Neural progenitor cell (in vitro differentiated cells): ENCODE results near the gene APOBEC3G. TPM values are rescaled to one million over a fixed set of nuclear protein-coding genes. Genes with fewer than 3 reads are reported as not detected.

Experiments
- DNase-seq: peaks from one replicate; pipeline ENCODE4 v3.0.0-alpha.2; 2016; ENCODE audit warnings: low spot score
- H2AFZ ChIP-seq: fragments of 200-600 bp; sonication (generic); replicated peaks from 2 replicates; pipeline ENCODE4 v1.6.1; 2016; ENCODE audit warnings: antibody characterized with exemption
- H3F3A ChIP-seq: fragments of 200-600 bp; sonication (generic); 2 replicates; pipeline ENCODE4 v1.6.1; 2016; ENCODE audit warnings: antibody characterized with exemption, low read depth
- H3K27ac ChIP-seq: fragments of 200-600 bp; sonication (generic); 2 replicates; pipeline ENCODE4 v1.5.1; 2016; ENCODE audit warnings: mild to moderate bottlenecking
- H3K27me3 ChIP-seq: fragments of 200-600 bp; sonication (generic); 2 replicates; pipeline ENCODE4 v1.6.1; 2016; ENCODE audit warnings: mild to moderate bottlenecking, moderate library complexity
- H3K36me3 ChIP-seq: fragments of 200-600 bp; sonication (generic); 2 replicates; pipeline ENCODE4 v1.5.1; 2016
- H3K4me1 ChIP-seq: fragments of 200-600 bp; sonication (generic); 2 replicates; pipeline ENCODE4 v1.6.1; 2016; ENCODE audit warnings: mixed run types
- H3K4me2 ChIP-seq: fragments of 200-600 bp; sonication (generic); 2 replicates; pipeline ENCODE4 v1.6.1; 2016
- H3K4me3 ChIP-seq: fragments of 200-600 bp; sonication (generic); 2 replicates; pipeline ENCODE4 v1.5.1; 2016
- H3K79me2 ChIP-seq: fragments of 200-600 bp; sonication (generic); 2 replicates; pipeline ENCODE4 v1.6.1; 2016; ENCODE audit warnings: low read depth
- H3K9ac ChIP-seq: fragments of 200-600 bp; sonication (generic); 2 replicates; pipeline ENCODE4 v1.6.1; 2016
- H3K9me3 ChIP-seq: fragments of 200-600 bp; sonication (generic); 2 replicates; pipeline ENCODE4 v1.5.1; 2016; ENCODE audit warnings: low read depth
- H4K20me1 ChIP-seq: fragments of 200-600 bp; sonication (generic); 2 replicates; pipeline ENCODE4 v1.6.1; 2016; ENCODE audit warnings: low read depth
- H3K27ac Mint-ChIP-seq: 3 replicates; pipeline ENCODE4 v1.8.0; 2021; ENCODE audit warnings: mixed read lengths
- H3K27me3 Mint-ChIP-seq: 2 replicates; pipeline ENCODE4 v1.8.0; 2022; ENCODE audit warnings: low read depth, mild to moderate bottlenecking, inconsistent platforms, moderate library complexity, mixed read lengths; ENCODE audit not compliant: insufficient read depth
- H3K36me3 Mint-ChIP-seq: 3 replicates; pipeline ENCODE4 v1.8.0; 2021; ENCODE audit warnings: mixed read lengths
- H3K4me1 Mint-ChIP-seq: 3 replicates; pipeline ENCODE4 v1.8.0; 2021; ENCODE audit warnings: mixed read lengths
- H3K4me3 Mint-ChIP-seq: 3 replicates; pipeline ENCODE4 v1.8.0; 2021; ENCODE audit warnings: mild to moderate bottlenecking, moderate library complexity, mixed read lengths
- H3K9me3 Mint-ChIP-seq: 3 replicates; pipeline ENCODE4 v1.8.0; 2020; ENCODE audit warnings: mixed read lengths
- EZH2 ChIP-seq: fragments of 200-600 bp; sonication (generic); IDR thresholded peaks from 2 replicates; pipeline ENCODE4 v1.6.1; 2017; ENCODE audit warnings: antibody characterized with exemption, mild to moderate bottlenecking, moderate library complexity
- EZH2phosphoT487 ChIP-seq: fragments of 200-600 bp; sonication (generic); IDR thresholded peaks from 2 replicates; pipeline ENCODE4 v1.6.1; 2017; ENCODE audit warnings: antibody characterized with exemption
- total RNA-seq: library from RNA; depleted of rRNA; stranded (reverse); fragments of >200 nt; gene quantifications from 2 replicates; pipeline ENCODE4 v1.2.3, GENCODE V29; 2015; ENCODE audit warnings: low replicate concordance
- TF ChIP-seq, protein P1 (sequence below): fragments of 200-600 bp; sonication (generic); IDR thresholded peaks from 2 replicates; pipeline ENCODE4 v1.5.1; 2017; ENCODE audit warnings: antibody characterized with exemption, mild to moderate bottlenecking

The APOBEC3G gene
- total RNA-seq, 1 donor from 2014 or later = 0.30 TPM

DNA sequence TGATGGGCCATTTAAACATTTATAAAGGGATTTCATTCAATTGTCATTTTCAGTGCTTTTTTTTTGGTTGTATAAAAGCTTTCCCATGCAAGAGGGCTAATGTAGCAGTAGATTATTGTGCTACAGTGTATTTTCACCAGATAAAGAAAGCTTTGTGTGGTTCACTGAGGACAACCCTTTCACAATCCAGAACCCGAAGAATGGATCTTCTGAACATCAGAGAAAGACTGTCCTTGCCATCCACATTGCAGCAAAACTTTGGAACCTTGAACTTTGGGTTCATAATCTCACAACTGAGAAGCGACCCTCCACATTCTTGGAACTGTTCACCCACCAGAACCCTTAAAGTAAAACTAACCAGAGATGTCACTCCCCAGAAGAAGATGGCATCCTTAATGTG, 29.3 kb downstream of the APOBEC3G start:
- H3K4me2 ChIP-seq = no peak overlapping the region
- no peak overlapping the region for H3K9ac ChIP-seq
- no peak for TF ChIP-seq EZH2phosphoT487
- TF ChIP-seq, protein P1, sequence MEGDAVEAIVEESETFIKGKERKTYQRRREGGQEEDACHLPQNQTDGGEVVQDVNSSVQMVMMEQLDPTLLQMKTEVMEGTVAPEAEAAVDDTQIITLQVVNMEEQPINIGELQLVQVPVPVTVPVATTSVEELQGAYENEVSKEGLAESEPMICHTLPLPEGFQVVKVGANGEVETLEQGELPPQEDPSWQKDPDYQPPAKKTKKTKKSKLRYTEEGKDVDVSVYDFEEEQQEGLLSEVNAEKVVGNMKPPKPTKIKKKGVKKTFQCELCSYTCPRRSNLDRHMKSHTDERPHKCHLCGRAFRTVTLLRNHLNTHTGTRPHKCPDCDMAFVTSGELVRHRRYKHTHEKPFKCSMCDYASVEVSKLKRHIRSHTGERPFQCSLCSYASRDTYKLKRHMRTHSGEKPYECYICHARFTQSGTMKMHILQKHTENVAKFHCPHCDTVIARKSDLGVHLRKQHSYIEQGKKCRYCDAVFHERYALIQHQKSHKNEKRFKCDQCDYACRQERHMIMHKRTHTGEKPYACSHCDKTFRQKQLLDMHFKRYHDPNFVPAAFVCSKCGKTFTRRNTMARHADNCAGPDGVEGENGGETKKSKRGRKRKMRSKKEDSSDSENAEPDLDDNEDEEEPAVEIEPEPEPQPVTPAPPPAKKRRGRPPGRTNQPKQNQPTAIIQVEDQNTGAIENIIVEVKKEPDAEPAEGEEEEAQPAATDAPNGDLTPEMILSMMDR = no peak
- TF ChIP-seq EZH2 = no peak
- Mint-ChIP-seq H3K36me3 (no peaks in the 10 kb centered on the region), H3K27me3 (no peaks in the 10 kb centered on the region), H3K9me3 (no peaks in the 10 kb centered on the region), H3K4me3 (no peak overlapping the region), H3K27ac (no peak overlapping the region), H3K4me1 (peaks cover 11% of the 10 kb centered on the region)
- no peak overlapping the region for H3K27ac ChIP-seq
- no peaks in the 10 kb centered on the region for H4K20me1 ChIP-seq
- no peaks in the 10 kb centered on the region for H3K9me3 ChIP-seq
- no peak for DNase-seq
- no peak overlapping the region for H2AFZ ChIP-seq
- H3K4me1 ChIP-seq = peaks cover 8% of the 10 kb centered on the region
- H3F3A ChIP-seq = peaks cover 8% of the 10 kb centered on the region
- H3K4me3 ChIP-seq = no peak overlapping the region
- no peaks in the 10 kb centered on the region for H3K27me3 ChIP-seq
- no peaks in the 10 kb centered on the region for H3K79me2 ChIP-seq
- no peaks in the 10 kb centered on the region for H3K36me3 ChIP-seq

DNA sequence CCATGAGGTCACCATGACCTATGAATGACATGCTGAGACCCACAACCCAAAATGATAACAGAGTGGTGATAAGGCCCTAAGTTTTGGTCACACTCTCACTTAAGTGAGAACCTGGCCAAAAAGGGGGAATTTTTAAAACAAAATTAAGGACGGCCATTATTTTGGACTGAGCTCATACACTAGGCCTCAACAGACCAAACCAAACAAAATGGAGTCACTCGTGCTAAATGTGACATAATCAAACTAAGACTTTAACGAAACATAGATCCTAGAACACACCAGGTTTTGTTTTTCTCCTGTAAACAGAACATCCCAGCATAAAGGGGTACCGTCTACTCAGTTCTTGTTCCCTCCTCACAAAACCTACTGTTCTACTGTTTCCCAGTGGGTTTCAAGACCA, 31.4 kb downstream of the APOBEC3G start:
- Mint-ChIP-seq H3K9me3 (no peaks in the 10 kb centered on the region), H3K4me3 (no peak overlapping the region), H3K27ac (no peak overlapping the region), H3K27me3 (no peaks in the 10 kb centered on the region), H3K36me3 (no peaks in the 10 kb centered on the region), H3K4me1 (peaks cover 15% of the 10 kb centered on the region)
- no peaks in the 10 kb centered on the region for H3K27me3 ChIP-seq
- DNase-seq = no peak
- TF ChIP-seq EZH2phosphoT487 = no peak
- TF ChIP-seq, protein P1 = no peak
- TF ChIP-seq EZH2 = no peak
- no peak overlapping the region for H3K4me3 ChIP-seq
- peaks cover 10% of the 10 kb centered on the region for H3K4me1 ChIP-seq
- H3F3A ChIP-seq = peaks cover 13% of the 10 kb centered on the region
- no peak overlapping the region for H3K9ac ChIP-seq
- no peaks in the 10 kb centered on the region for H3K9me3 ChIP-seq
- H3K79me2 ChIP-seq = no peaks in the 10 kb centered on the region
- H2AFZ ChIP-seq = no peak overlapping the region
- H4K20me1 ChIP-seq = no peaks in the 10 kb centered on the region
- no peak overlapping the region for H3K4me2 ChIP-seq
- no peak overlapping the region for H3K27ac ChIP-seq
- no peaks in the 10 kb centered on the region for H3K36me3 ChIP-seq

DNA sequence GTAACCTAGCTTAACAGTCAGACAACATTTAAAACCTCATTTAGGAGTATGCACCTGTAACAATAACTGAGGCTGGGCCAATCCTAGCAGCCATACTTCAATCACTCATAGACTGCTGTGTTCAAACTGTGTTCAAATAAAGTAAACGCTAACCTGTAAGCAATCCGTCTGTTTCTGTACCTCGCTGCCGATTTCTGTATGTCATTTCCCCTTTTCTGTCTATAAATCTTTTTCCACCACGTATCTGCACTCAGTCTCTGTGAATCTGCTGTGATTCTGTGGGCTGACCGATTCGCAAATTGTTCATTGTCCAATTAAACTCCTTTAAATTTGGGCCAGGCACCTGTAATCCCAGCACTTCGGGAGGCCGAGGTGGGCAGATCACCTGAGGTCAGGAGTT, 32.3 kb downstream of the APOBEC3G start:
- no peaks in the 10 kb centered on the region for H3K9me3 Mint-ChIP-seq
- no peak overlapping the region for H2AFZ ChIP-seq
- H3K27ac Mint-ChIP-seq = no peak overlapping the region

More for the DNA sequence above, 32.3 kb downstream of the APOBEC3G start:
- Histone ChIP-seq H3K4me2 (no peak overlapping the region), H3K9me3 (no peaks in the 10 kb centered on the region), H3K79me2 (no peaks in the 10 kb centered on the region), H3K4me1 (peaks cover 16% of the 10 kb centered on the region), H3K36me3 (no peaks in the 10 kb centered on the region), H4K20me1 (no peaks in the 10 kb centered on the region), H3K27me3 (no peaks in the 10 kb centered on the region), H3F3A (peaks cover 20% of the 10 kb centered on the region), H3K4me3 (no peak overlapping the region), H3K9ac (no peak overlapping the region), H3K27ac (no peak overlapping the region)
- no peak overlapping the region for H3K4me3 Mint-ChIP-seq
- no peaks in the 10 kb centered on the region for H3K36me3 Mint-ChIP-seq
- H3K4me1 Mint-ChIP-seq = peaks cover 19% of the 10 kb centered on the region
- peaks cover 3% of the 10 kb centered on the region for H3K27me3 Mint-ChIP-seq
- no peak for TF ChIP-seq EZH2phosphoT487
- TF ChIP-seq, protein P1 = no peak
- TF ChIP-seq EZH2 = no peak
- DNase-seq = no peak
